Measurements from ENCODE around the gene CAMK4. TPM values are rescaled to one million over a fixed set of nuclear protein-coding genes. Genes with fewer than 3 reads are reported as not detected.
"Not testable (repeated sequence)": the region's sequence is repeated elsewhere in the genome, so short reads cannot be mapped to it uniquely, and the experiment has no call there.

CAMK4 gene
- total RNA-seq, 4 donors from 2014 or later: 3.5 to 38.8 (median 6.2) TPM

GRCh38 chr5:111299067-111299481 is 74.9 kb downstream of the CAMK4 start:
- H3K9me3 ChIP-seq: no peaks in the 10 kb centered on the region
- no peak overlapping the region for H3K4me3 ChIP-seq
- no peaks in the 10 kb centered on the region for H3K36me3 ChIP-seq
- TF ChIP-seq POLR2A (IDR thresholded peaks at IDR 0.05) (no peak), CTCF (IDR thresholded peaks at IDR 0.05) (no peak)
- no peaks in the 10 kb centered on the region for H3K4me1 ChIP-seq
- no peaks in the 10 kb centered on the region for H3K27me3 ChIP-seq
- DNase-seq: no peak
- no peak overlapping the region for H3K27ac ChIP-seq

- TF ChIP-seq POLR2A (IDR thresholded peaks at IDR 0.05) (no peak), CTCF (IDR thresholded peaks at IDR 0.05) (no peak)
- no peak overlapping the region for H3K27ac ChIP-seq
- no peaks in the 10 kb centered on the region for H3K9me3 ChIP-seq
- no peaks in the 10 kb centered on the region for H3K27me3 ChIP-seq
- H3K4me1 ChIP-seq: no peaks in the 10 kb centered on the region
- DNase-seq: no peak
- H3K36me3 ChIP-seq: no peaks in the 10 kb centered on the region
- H3K4me3 ChIP-seq: no peak overlapping the region
Observed at GRCh38 chr5:111299831-111300432, 75.7 kb downstream of the CAMK4 start.

GRCh38 chr5:111301264-111301663 is 77.1 kb downstream of the CAMK4 start:
- DNase-seq: no peak
- no peaks in the 10 kb centered on the region for H3K4me1 ChIP-seq
- H3K4me3 ChIP-seq: no peak overlapping the region
- H3K27ac ChIP-seq: no peak overlapping the region
- TF ChIP-seq POLR2A (IDR thresholded peaks at IDR 0.05) (no peak), CTCF (IDR thresholded peaks at IDR 0.05) (no peak)
- no peaks in the 10 kb centered on the region for H3K9me3 ChIP-seq
- no peaks in the 10 kb centered on the region for H3K27me3 ChIP-seq
- H3K36me3 ChIP-seq: no peaks in the 10 kb centered on the region

- not testable (repeated sequence) for H3K36me3 ChIP-seq, DNase-seq, H3K4me3 ChIP-seq, H3K9me3 ChIP-seq, H3K27ac ChIP-seq, H3K4me1 ChIP-seq, H3K27me3 ChIP-seq
Observed at GRCh38 chr5:111302043-111302442, 77.9 kb downstream of the CAMK4 start.

GRCh38 chr5:111308951-111309350 is 84.8 kb downstream of the CAMK4 start:
- Histone ChIP-seq H3K9me3 (no peaks in the 10 kb centered on the region), H3K27me3 (no peaks in the 10 kb centered on the region), H3K27ac (no peak overlapping the region), H3K4me1 (no peaks in the 10 kb centered on the region), H3K4me3 (no peak overlapping the region), H3K36me3 (no peaks in the 10 kb centered on the region)
- TF ChIP-seq CTCF (IDR thresholded peaks at IDR 0.05): no peak
- no peak for TF ChIP-seq POLR2A (IDR thresholded peaks at IDR 0.05)
- DNase-seq: no peak

GRCh38 chr5:111309384-111309783 is 85.2 kb downstream of the CAMK4 start:
- H3K4me3 ChIP-seq: no peak overlapping the region
- no peaks in the 10 kb centered on the region for H3K27me3 ChIP-seq
- DNase-seq: no peak
- TF ChIP-seq CTCF (IDR thresholded peaks at IDR 0.05) (no peak), POLR2A (IDR thresholded peaks at IDR 0.05) (no peak)
- no peaks in the 10 kb centered on the region for H3K36me3 ChIP-seq
- H3K27ac ChIP-seq: no peak overlapping the region
- no peaks in the 10 kb centered on the region for H3K9me3 ChIP-seq
- no peaks in the 10 kb centered on the region for H3K4me1 ChIP-seq
